SH-SY5Y (cell line): Measurements from ENCODE around the gene AAK1.

ENCODE experiments used
- GATA2 ChIP-seq: IDR thresholded peaks from 2 replicates; pipeline ENCODE4 v1.6.1; 2011; ENCODE audit warnings: mild to moderate bottlenecking, low read depth, low read length
- GATA3 ChIP-seq: IDR thresholded peaks from 2 replicates; pipeline ENCODE4 v1.6.1; 2011; ENCODE audit warnings: low read depth, mild to moderate bottlenecking, low read length, moderate library complexity

GRCh38 chr2:69535817-69536241 lies 107.7 kb downstream of the AAK1 start:
- TF ChIP-seq GATA2: no peak
- no peak for TF ChIP-seq GATA3
